GM12874 (cell line): ENCODE data around the gene PDLIM5.

Experiments used
- CTCF ChIP-seq: IDR thresholded peaks from 2 replicates; pipeline ENCODE4 v1.5.1; 2011; ENCODE audit warnings: low read depth, mild to moderate bottlenecking, control low read depth, low read length, moderate library complexity; ENCODE audit not compliant: insufficient read depth

PDLIM5 gene

GRCh38 chr4:94583914-94584641 lies 132.3 kb downstream of the PDLIM5 start:
- no peak for TF ChIP-seq CTCF

- no peak for TF ChIP-seq CTCF
Measured at GRCh38 chr4:94588896-94589693, 137.4 kb downstream of the PDLIM5 start.

GRCh38 chr4:94590493-94590892 lies 138.8 kb downstream of the PDLIM5 start:
- TF ChIP-seq CTCF, result no peak

- TF ChIP-seq CTCF, result no peak
Measured at GRCh38 chr4:94591289-94591688, 139.5 kb downstream of the PDLIM5 start.

- TF ChIP-seq CTCF, result no peak
Measured at GRCh38 chr4:94595013-94595412, 143.3 kb downstream of the PDLIM5 start.

GRCh38 chr4:94595880-94596483 lies 144.2 kb downstream of the PDLIM5 start:
- peak; percentile 16; the same call in 1 of the 2 replicates for TF ChIP-seq CTCF

- TF ChIP-seq CTCF, result no peak
Measured at GRCh38 chr4:94598758-94599157, 147.0 kb downstream of the PDLIM5 start.
